Measurements from ENCODE around the gene RC3H1.

DNA sequence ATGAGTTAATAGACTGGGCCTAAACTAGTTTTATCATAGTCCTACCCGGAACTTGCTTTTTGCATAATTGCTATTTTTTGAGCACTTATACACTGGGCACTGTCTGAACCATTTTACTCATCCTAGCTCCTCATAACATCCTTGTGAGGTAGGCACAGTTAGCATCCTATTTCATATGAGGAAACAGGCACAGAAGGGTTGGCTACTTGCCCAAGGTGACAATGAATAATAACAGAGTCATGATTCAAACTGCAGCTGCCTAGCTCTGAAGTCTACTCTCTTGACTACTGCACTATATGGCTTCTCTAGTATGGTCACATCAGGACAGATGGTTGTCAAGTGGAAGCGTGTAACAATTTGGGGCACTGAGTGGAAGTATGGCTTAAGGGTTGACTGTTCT lies 18.2 kb upstream of the RC3H1 start:
- TF ChIP-seq, protein P1, sequence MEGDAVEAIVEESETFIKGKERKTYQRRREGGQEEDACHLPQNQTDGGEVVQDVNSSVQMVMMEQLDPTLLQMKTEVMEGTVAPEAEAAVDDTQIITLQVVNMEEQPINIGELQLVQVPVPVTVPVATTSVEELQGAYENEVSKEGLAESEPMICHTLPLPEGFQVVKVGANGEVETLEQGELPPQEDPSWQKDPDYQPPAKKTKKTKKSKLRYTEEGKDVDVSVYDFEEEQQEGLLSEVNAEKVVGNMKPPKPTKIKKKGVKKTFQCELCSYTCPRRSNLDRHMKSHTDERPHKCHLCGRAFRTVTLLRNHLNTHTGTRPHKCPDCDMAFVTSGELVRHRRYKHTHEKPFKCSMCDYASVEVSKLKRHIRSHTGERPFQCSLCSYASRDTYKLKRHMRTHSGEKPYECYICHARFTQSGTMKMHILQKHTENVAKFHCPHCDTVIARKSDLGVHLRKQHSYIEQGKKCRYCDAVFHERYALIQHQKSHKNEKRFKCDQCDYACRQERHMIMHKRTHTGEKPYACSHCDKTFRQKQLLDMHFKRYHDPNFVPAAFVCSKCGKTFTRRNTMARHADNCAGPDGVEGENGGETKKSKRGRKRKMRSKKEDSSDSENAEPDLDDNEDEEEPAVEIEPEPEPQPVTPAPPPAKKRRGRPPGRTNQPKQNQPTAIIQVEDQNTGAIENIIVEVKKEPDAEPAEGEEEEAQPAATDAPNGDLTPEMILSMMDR (IDR thresholded peaks at IDR 0.05) = no peak
- TF ChIP-seq POLR2A (IDR thresholded peaks at IDR 0.05) = no peak
- no peak for TF ChIP-seq POLR2AphosphoS5 (IDR thresholded peaks at IDR 0.05)
